SK-N-SH (cell line): ENCODE measurements around the gene UBAC2.

Source experiments
- CTCF ChIP-seq: fragments of 200-600 bp; sonication (generic); IDR thresholded peaks from 2 replicates; pipeline ENCODE4 v1.6.1; 2017; ENCODE audit warnings: antibody characterized with exemption, mild to moderate bottlenecking, moderate library complexity
- MAX ChIP-seq: IDR thresholded peaks from 2 replicates; pipeline ENCODE4 v1.4.0; 2012; ENCODE audit warnings: low read depth
- USF2 ChIP-seq: fragments of 150-350 bp; IDR thresholded peaks from 2 replicates; pipeline ENCODE4 v1.6.1; 2017; ENCODE audit warnings: antibody characterized with exemption, low read length, low read depth, borderline replicate concordance
- TF ChIP-seq, protein P1 (sequence below): IDR thresholded peaks from 2 replicates; pipeline ENCODE4 v1.6.1; 2012; ENCODE audit warnings: mild to moderate bottlenecking, low read depth, low read length, moderate library complexity

- no peak for TF ChIP-seq MAX
- TF ChIP-seq, protein P1, sequence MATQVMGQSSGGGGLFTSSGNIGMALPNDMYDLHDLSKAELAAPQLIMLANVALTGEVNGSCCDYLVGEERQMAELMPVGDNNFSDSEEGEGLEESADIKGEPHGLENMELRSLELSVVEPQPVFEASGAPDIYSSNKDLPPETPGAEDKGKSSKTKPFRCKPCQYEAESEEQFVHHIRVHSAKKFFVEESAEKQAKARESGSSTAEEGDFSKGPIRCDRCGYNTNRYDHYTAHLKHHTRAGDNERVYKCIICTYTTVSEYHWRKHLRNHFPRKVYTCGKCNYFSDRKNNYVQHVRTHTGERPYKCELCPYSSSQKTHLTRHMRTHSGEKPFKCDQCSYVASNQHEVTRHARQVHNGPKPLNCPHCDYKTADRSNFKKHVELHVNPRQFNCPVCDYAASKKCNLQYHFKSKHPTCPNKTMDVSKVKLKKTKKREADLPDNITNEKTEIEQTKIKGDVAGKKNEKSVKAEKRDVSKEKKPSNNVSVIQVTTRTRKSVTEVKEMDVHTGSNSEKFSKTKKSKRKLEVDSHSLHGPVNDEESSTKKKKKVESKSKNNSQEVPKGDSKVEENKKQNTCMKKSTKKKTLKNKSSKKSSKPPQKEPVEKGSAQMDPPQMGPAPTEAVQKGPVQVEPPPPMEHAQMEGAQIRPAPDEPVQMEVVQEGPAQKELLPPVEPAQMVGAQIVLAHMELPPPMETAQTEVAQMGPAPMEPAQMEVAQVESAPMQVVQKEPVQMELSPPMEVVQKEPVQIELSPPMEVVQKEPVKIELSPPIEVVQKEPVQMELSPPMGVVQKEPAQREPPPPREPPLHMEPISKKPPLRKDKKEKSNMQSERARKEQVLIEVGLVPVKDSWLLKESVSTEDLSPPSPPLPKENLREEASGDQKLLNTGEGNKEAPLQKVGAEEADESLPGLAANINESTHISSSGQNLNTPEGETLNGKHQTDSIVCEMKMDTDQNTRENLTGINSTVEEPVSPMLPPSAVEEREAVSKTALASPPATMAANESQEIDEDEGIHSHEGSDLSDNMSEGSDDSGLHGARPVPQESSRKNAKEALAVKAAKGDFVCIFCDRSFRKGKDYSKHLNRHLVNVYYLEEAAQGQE, result no peak
- no peak for TF ChIP-seq CTCF
- no peak for TF ChIP-seq USF2
These were observed 86.9 kb downstream of the UBAC2 start for GRCh38 chr13:99287551-99287950.
